K562 (cell line): Measurements from ENCODE around the gene HSD17B12. TPM values are rescaled to one million over a fixed set of nuclear protein-coding genes. Genes with fewer than 3 reads are reported as not detected.

Experiments used
- AFF4 ChIP-seq: sonication (generic); formaldehyde crosslinking; IDR thresholded peaks from 2 replicates; pipeline ENCODE4 v1.8.0; 2023; ENCODE audit warnings: mild to moderate bottlenecking, missing genetic modification reagents
- CUX1 ChIP-seq: fragments of 200-800 bp; sonication (Bioruptor generic); IDR thresholded peaks from 2 replicates; pipeline ENCODE4 v1.6.1; 2016; ENCODE audit warnings: missing genetic modification characterization, missing compliant biosample characterization
- ELF4 ChIP-seq: fragments of 450-650 bp; formaldehyde crosslinking; IDR thresholded peaks from 2 replicates; pipeline ENCODE4 v1.4.0; 2022; ENCODE audit warnings: missing genetic modification characterization
- ESRRB ChIP-seq: fragments of 250-450 bp; sonication (Bioruptor Pico); IDR thresholded peaks from 2 replicates; pipeline ENCODE4 v1.5.0; 2020; ENCODE audit warnings: mild to moderate bottlenecking, moderate library complexity, borderline replicate concordance
- KLF6 ChIP-seq: fragments of 250-450 bp; sonication (Bioruptor Pico); IDR thresholded peaks from 2 replicates; pipeline ENCODE4 v1.4.0; 2020; ENCODE audit warnings: mild to moderate bottlenecking, moderate library complexity, borderline replicate concordance
- NFE2 ChIP-seq: IDR thresholded peaks from 2 replicates; pipeline ENCODE4 v1.6.1; 2014; ENCODE audit warnings: antibody characterized with exemption, low read depth
- NR3C1 ChIP-seq: sonication (generic); formaldehyde crosslinking; IDR thresholded peaks from 2 replicates; pipeline ENCODE4 v1.8.1; 2022; ENCODE audit warnings: missing genetic modification reagents
- ZNF518B ChIP-seq: fragments of 250-450 bp; sonication (Bioruptor Pico); IDR thresholded peaks from 2 replicates; pipeline ENCODE4 v1.5.0; 2021; ENCODE audit warnings: mild to moderate bottlenecking, moderate library complexity
- polyA plus RNA-seq, 8 experiments: library from polyadenylated mRNA; depleted of rRNA in 4 of 8; stranded (reverse) in 5 of 8; unstranded in 3 of 8; fragments of >200 nt; fragmentation: Nextera tagmentation in 2 of 8; fragmentation: Illumina TruSeq in 1 of 8; extraction: Ambion mirVana in 2 of 8; extraction: Trizol in 1 of 8; gene quantifications; 2 replicates each; pipeline versions ENCODE4 v1.2.1 to v1.2.3, GENCODE V29; 2011 to 2014; ENCODE audit warnings: inconsistent platforms in 1 of 8, missing spikeins in 1 of 8
- total RNA-seq, 7 experiments: library from RNA; depleted of rRNA in 6 of 7; stranded (reverse); fragments of >200 nt in 6 of 7; fragmentation: Illumina TruSeq in 2 of 7; extraction: Trizol in 2 of 7; gene quantifications; 2 replicates each; pipeline versions ENCODE4 v1.2.1 to v1.2.3, GENCODE V29; 2011 to 2021; ENCODE audit warnings: low replicate concordance in 1 of 7

The HSD17B12 gene
- total and polyA plus RNA-seq, 9 of the 15 experiments (the other 6 are each of a cell fraction or from before 2014, with no cell fraction given), result 9.1 to 34.5 (median 23.3) TPM

- TF ChIP-seq CUX1 (CRISPR knock-in tag) (no peak), NR3C1 (CRISPR knock-in tag) (no peak), ZNF518B (no peak), ESRRB (no peak), AFF4 (CRISPR knock-in tag) (no peak), ELF4 (CRISPR knock-in tag) (no peak), NFE2 (no peak), KLF6 (CRISPR knock-in tag) (no peak)
Observed at GRCh38 chr11:43853781-43854180, 173.2 kb downstream of the HSD17B12 start (continued).
